Loucy (cell line): Measurements from ENCODE around the gene SIRPA.

Source experiments
- CTCF ChIP-seq: fragments of 200-600 bp; sonication (generic); conservative IDR thresholded peaks from 2 replicates; pipeline ENCODE4 v1.5.1; 2014; ENCODE audit warnings: mild to moderate bottlenecking, antibody characterized with exemption, low read length
- EZH2phosphoT487 ChIP-seq: fragments of 200-600 bp; IDR thresholded peaks from 2 replicates; pipeline ENCODE4 v1.6.1; 2018; ENCODE audit warnings: antibody characterized with exemption, mild to moderate bottlenecking, moderate library complexity, borderline replicate concordance

GRCh38 chr20:1964061-1964460 lies 68.9 kb downstream of the SIRPA start:
- no peak for TF ChIP-seq CTCF
- TF ChIP-seq EZH2phosphoT487: no peak
